22Rv1 (cell line): Measurements from ENCODE around the gene ATP2C2.

ENCODE experiments used
- CTCF ChIP-seq: fragments of 450-650 bp; IDR thresholded peaks from 2 replicates; pipeline ENCODE4 v1.5.1; 2017; ENCODE audit warnings: mild to moderate bottlenecking
- ZFX ChIP-seq: fragments of 450-650 bp; IDR thresholded peaks from 2 replicates; pipeline ENCODE4 v1.6.1; 2017; ENCODE audit warnings: antibody characterized with exemption, borderline replicate concordance

GRCh38 chr16:84396537-84397008 lies 28.2 kb downstream of the ATP2C2 start:
- TF ChIP-seq CTCF (no peak), ZFX (no peak)
